Breast epithelium (tissue), 4 donors: Measurements from ENCODE around the gene PLEKHG4. TPM values are rescaled to one million over a fixed set of nuclear protein-coding genes. Genes with fewer than 3 reads are reported as not detected.
A peak's percentile ranks its signal among the peaks of the same experiment; 100 is the strongest.

Experiments used
- DNase-seq, 2 donors: peaks; one replicate each; pipeline ENCODE4 v3.0.0-alpha.2; 2019; ENCODE audit warnings: low spot score in 2 of 2
- H3K27ac ChIP-seq, 2 donors: fragments of 200-600 bp; sonication (generic) in 1 of 2; one replicate each; pipeline ENCODE4 v1.5.1; 2016 to 2019; ENCODE audit warnings: mild to moderate bottlenecking in 1 of 2
- H3K27me3 ChIP-seq, 2 donors: fragments of 200-600 bp; sonication (generic) in 1 of 2; one replicate each; pipeline versions ENCODE4 v1.5.1 to v1.6.0; 2017 to 2019; ENCODE audit warnings: control low read depth in 1 of 2, mild to moderate bottlenecking in 1 of 2
- H3K36me3 ChIP-seq: fragments of 200-600 bp; one replicate; pipeline ENCODE4 v1.5.1; 2019
- H3K4me1 ChIP-seq, 2 donors: fragments of 200-600 bp; sonication (generic); one replicate each; pipeline ENCODE4 v1.5.1; 2016 to 2019; ENCODE audit warnings: control low read depth in 1 of 2
- H3K4me3 ChIP-seq, 3 donors: fragments of 200-600 bp; sonication (generic); 1 replicate in 2 of 3; 2 replicates in 1 of 3; pipeline ENCODE4 v1.5.1; 2016 to 2019; ENCODE audit warnings: mild to moderate bottlenecking in 3 of 3, moderate library complexity in 2 of 3
- H3K9me3 ChIP-seq, 2 donors: fragments of 200-600 bp; sonication (generic) in 1 of 2; one replicate each; pipeline ENCODE4 v1.5.1; 2016 to 2019; ENCODE audit warnings: control low read depth in 1 of 2
- POLR2A ChIP-seq: fragments of 450-650 bp; IDR thresholded peaks from one replicate; pipeline ENCODE4 v1.6.1; 2016; ENCODE audit warnings: antibody characterized with exemption, mild to moderate bottlenecking, moderate library complexity
- POLR2AphosphoS5 ChIP-seq, 3 donors: sonication (generic); formaldehyde crosslinking; IDR thresholded peaks; one replicate each; pipeline ENCODE4 v1.6.1; 2017; ENCODE audit warnings: antibody characterized with exemption in 3 of 3
- intact Hi-C: fragments of 100-400 bp; cut with DNase I; formaldehyde crosslinking; loops from one replicate; pipeline ENCODE4 v1.15.1; 2023; ENCODE audit warnings: low total_unique reads
- total RNA-seq, 3 donors: library from RNA; depleted of rRNA; stranded (reverse); fragments of >200 nt; gene quantifications; one replicate each; pipeline ENCODE4 v1.1.0, GENCODE V29; 2016
- TF ChIP-seq, protein P1 (sequence below), 3 donors: fragments of 450-650 bp; IDR thresholded peaks; one replicate each; pipeline ENCODE4 v1.5.1; 2016 to 2017; ENCODE audit warnings: antibody characterized with exemption in 3 of 3, mild to moderate bottlenecking in 3 of 3, moderate library complexity in 3 of 3

The PLEKHG4 gene
- total RNA-seq, 3 donors from 2014 or later: 15.0 to 26.2 (median 19.8) TPM

DNA sequence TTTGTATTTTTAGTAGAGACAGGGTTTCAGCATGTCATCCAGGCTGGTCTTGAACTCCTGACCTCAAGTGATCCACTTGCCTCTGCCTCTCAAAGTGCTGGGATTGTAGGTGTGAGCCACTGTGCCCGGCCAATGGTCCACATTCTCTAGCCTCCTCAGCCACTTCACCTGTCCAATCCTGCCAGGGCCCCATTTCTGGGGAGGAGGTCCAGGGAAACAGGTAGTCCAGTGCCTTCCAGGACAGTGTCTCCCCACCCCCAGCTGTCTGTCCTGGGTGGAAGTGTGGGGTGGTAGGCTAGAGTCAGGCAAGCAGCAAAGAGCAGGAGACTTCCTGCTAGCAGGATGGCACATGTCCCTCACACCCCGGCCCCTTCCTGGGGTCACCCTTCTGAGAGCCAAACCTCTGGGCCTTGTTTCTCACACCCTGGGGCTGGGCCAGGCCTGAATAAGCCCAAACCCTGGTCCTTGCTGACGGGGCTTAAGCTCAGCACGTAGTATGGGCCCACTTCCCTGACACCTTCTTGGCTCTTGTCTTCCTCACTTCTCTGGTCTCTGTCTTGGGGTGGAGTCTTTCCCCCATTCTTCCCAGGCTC, 37.1 kb upstream of the PLEKHG4 start:
- Histone ChIP-seq H3K9me3 (no peaks in the 10 kb centered on the region), H3K27me3 (no peaks in the 10 kb centered on the region), H3K27ac (peak overlapping the region; percentile 76 to 93), H3K36me3 (no peaks in the 10 kb centered on the region), H3K4me1 (peaks cover 16 to 37% of the 10 kb centered on the region in 2 donors), H3K4me3 (no peak overlapping the region)
- intact Hi-C loops: no loop called here
- DNase-seq: no peak
- no peak for TF ChIP-seq POLR2AphosphoS5 (IDR thresholded peaks at IDR 0.05)
- no peak for TF ChIP-seq POLR2A
- TF ChIP-seq, protein P1, sequence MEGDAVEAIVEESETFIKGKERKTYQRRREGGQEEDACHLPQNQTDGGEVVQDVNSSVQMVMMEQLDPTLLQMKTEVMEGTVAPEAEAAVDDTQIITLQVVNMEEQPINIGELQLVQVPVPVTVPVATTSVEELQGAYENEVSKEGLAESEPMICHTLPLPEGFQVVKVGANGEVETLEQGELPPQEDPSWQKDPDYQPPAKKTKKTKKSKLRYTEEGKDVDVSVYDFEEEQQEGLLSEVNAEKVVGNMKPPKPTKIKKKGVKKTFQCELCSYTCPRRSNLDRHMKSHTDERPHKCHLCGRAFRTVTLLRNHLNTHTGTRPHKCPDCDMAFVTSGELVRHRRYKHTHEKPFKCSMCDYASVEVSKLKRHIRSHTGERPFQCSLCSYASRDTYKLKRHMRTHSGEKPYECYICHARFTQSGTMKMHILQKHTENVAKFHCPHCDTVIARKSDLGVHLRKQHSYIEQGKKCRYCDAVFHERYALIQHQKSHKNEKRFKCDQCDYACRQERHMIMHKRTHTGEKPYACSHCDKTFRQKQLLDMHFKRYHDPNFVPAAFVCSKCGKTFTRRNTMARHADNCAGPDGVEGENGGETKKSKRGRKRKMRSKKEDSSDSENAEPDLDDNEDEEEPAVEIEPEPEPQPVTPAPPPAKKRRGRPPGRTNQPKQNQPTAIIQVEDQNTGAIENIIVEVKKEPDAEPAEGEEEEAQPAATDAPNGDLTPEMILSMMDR (IDR thresholded peaks at IDR 0.05): no peak

DNA sequence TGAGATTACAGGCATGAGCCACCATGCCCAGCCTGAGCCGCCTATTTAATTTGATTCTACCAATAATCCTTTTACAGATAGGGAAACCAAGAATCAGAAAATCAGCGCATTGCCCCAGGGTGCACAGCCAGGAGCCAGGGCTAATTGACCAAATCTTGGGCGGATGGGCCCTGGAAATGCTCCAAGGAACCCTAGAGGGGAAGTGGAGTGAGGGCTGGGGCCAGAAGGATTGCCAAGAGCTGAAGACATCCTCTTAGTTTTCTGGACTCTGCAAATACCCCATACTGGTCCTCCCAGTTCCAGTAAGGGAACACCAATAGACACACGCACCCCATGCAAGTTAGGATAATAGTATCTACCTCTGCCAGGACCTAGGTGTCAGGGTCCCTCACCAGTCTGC, 35.9 kb upstream of the PLEKHG4 start:
- no peak for DNase-seq
- no peaks in the 10 kb centered on the region for H3K27me3 ChIP-seq
- H3K36me3 ChIP-seq: no peaks in the 10 kb centered on the region
- no peaks in the 10 kb centered on the region for H3K9me3 ChIP-seq
- intact Hi-C loops: no loop called here
- H3K4me1 ChIP-seq: peaks cover 20 to 41% of the 10 kb centered on the region in 2 donors
- peak overlapping the region; percentile 76 to 96 for H3K27ac ChIP-seq
- H3K4me3 ChIP-seq: no peak overlapping the region
- TF ChIP-seq POLR2AphosphoS5 (IDR thresholded peaks at IDR 0.05): no peak

- DNase-seq: peak; percentile 64 to 77
- TF ChIP-seq, protein P1 (IDR thresholded peaks at IDR 0.05): no peak
- TF ChIP-seq POLR2A (no peak), POLR2AphosphoS5 (IDR thresholded peaks at IDR 0.05) (no peak)
- H3K27me3 ChIP-seq: no peaks in the 10 kb centered on the region
- no peaks in the 10 kb centered on the region for H3K9me3 ChIP-seq
- H3K36me3 ChIP-seq: no peaks in the 10 kb centered on the region
- peak overlapping the region in 1 of 3 donors; percentile 78 for H3K4me3 ChIP-seq
- peak overlapping the region; percentile 76 to 96 for H3K27ac ChIP-seq
- intact Hi-C loops: no loop called here
- H3K4me1 ChIP-seq: peaks cover 20 to 41% of the 10 kb centered on the region in 2 donors
Measured at GRCh38 chr16:67244387-67245185, 34.7 kb upstream of the PLEKHG4 start.

DNA sequence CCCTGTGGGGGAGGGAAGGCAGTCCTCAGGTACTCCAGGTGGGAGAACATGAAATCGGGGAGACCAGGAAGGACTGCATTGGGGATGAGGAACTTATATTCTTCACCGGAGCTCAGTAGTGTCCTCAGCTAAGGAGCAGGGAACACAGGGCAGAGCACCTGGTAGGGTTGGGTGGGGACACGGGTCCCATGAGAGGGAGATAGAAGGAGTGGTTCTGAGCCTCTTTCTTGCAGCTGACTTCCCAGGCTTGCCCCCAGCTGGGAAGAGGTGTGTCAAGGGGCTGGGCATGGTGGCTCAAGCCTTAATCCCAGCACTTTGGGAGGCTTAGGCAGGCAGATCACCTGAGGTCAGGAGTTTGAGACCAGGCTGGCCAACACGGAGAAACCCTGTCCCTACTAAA, 34.1 kb upstream of the PLEKHG4 start:
- H3K27me3 ChIP-seq: no peaks in the 10 kb centered on the region
- intact Hi-C loops: no loop called here
- no peaks in the 10 kb centered on the region for H3K9me3 ChIP-seq
- no peak for TF ChIP-seq POLR2A
- TF ChIP-seq POLR2AphosphoS5 (IDR thresholded peaks at IDR 0.05): no peak
- TF ChIP-seq, protein P1 (IDR thresholded peaks at IDR 0.05): no peak
- peaks cover 20 to 38% of the 10 kb centered on the region in 2 donors for H3K4me1 ChIP-seq
- DNase-seq: no peak
- peak overlapping the region; percentile 76 to 96 for H3K27ac ChIP-seq
- peak overlapping the region in 2 of 3 donors; percentile 78 to 91 for H3K4me3 ChIP-seq
- no peaks in the 10 kb centered on the region for H3K36me3 ChIP-seq

DNA sequence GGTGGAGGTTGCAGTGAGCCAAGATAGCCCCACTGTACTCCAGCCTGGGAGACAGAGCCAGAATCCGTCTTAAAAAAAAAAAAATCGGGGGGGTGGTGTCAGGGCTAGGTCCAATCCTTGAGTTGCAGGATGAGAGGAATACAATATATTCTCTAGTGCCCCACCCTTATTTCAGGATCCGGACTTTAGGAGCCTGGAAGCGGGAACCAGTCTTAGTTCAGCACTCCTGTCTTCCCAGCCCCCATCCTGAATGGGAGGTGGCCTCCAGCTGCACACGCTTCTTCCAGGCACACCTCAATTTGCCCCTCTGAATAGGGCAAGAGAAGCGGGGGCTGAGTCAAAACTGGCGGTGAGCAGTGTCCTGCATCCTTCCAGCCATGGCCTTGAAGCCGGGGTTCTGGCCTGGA, 33.7 kb upstream of the PLEKHG4 start:
- intact Hi-C loops: no loop called here
- Histone ChIP-seq H3K36me3 (no peaks in the 10 kb centered on the region), H3K4me3 (peak overlapping the region; percentile 69 to 91 (median 78)), H3K27ac (peak overlapping the region; percentile 76 to 96), H3K9me3 (no peaks in the 10 kb centered on the region), H3K27me3 (no peaks in the 10 kb centered on the region), H3K4me1 (peaks cover 17 to 33% of the 10 kb centered on the region in 2 donors)
- TF ChIP-seq POLR2AphosphoS5 (IDR thresholded peaks at IDR 0.05): no peak
- TF ChIP-seq, protein P1 (IDR thresholded peaks at IDR 0.05): no peak
- no peak for TF ChIP-seq POLR2A
- peak in 1 of 2 donors; percentile 61 for DNase-seq
